ENCODE data around the gene CELF2.

The CELF2 gene

DNA sequence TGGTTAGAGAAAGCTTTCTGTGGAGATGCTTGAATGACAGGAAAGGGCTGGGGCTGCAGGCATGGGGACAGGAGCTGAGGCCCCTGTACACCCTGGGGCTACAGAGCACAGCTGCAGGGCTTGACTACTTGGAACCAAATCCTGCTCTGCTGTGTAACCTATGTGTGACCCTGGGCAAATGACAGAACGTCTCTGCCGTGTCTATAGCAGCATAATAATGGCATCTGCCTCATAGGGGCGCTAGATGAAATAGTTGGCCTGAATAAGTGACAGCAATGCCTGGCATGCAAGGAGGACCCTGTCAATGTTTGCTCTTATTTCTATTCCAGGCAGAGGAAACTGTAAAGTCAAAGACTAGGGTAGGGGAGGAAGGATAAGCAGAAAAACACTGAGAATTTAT lies 339.8 kb downstream of the CELF2 start:
- Histone ChIP-seq H3K4me2 (ENCODE audit: low read depth, low read length, poor library complexity, severe bottlenecking) (no peak overlapping the region), H3K27me3 (ENCODE audit: low read length) (no peaks in the 10 kb centered on the region), H3K9ac (ENCODE audit: low read length) (no peak overlapping the region), H4K20me1 (ENCODE audit: low read depth, low read length) (no peaks in the 10 kb centered on the region), H3K9me2 (replicated peaks; ENCODE audit: insufficient read depth, low read length) (no peaks in the 10 kb centered on the region), H3F3A (ENCODE audit: insufficient read depth) (no peaks in the 10 kb centered on the region), H3K27ac (ENCODE audit: low read depth, low read length) (no peak overlapping the region), H3K9me3 (ENCODE audit: insufficient read depth, low read length) (no peaks in the 10 kb centered on the region; the same call in 1 of the 2 replicates), H3K36me3 (ENCODE audit: low read length) (no peaks in the 10 kb centered on the region), H3K4me3 (ENCODE audit: insufficient read depth, low read length, poor library complexity, severe bottlenecking) (no peak overlapping the region), H2AFZ (ENCODE audit: low read depth, low read length, severe bottlenecking) (no peak overlapping the region), H3K79me2 (ENCODE audit: insufficient read depth, low read length) (no peaks in the 10 kb centered on the region)
- no peak for TF ChIP-seq EZH2phosphoT487 (conservative IDR thresholded peaks at IDR 0.05; ENCODE audit: low read length)
- TF ChIP-seq, protein P1, sequence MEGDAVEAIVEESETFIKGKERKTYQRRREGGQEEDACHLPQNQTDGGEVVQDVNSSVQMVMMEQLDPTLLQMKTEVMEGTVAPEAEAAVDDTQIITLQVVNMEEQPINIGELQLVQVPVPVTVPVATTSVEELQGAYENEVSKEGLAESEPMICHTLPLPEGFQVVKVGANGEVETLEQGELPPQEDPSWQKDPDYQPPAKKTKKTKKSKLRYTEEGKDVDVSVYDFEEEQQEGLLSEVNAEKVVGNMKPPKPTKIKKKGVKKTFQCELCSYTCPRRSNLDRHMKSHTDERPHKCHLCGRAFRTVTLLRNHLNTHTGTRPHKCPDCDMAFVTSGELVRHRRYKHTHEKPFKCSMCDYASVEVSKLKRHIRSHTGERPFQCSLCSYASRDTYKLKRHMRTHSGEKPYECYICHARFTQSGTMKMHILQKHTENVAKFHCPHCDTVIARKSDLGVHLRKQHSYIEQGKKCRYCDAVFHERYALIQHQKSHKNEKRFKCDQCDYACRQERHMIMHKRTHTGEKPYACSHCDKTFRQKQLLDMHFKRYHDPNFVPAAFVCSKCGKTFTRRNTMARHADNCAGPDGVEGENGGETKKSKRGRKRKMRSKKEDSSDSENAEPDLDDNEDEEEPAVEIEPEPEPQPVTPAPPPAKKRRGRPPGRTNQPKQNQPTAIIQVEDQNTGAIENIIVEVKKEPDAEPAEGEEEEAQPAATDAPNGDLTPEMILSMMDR (IDR thresholded peaks at IDR 0.05; ENCODE audit: insufficient read depth, low read length, poor library complexity, severe bottlenecking), result no peak

DNA sequence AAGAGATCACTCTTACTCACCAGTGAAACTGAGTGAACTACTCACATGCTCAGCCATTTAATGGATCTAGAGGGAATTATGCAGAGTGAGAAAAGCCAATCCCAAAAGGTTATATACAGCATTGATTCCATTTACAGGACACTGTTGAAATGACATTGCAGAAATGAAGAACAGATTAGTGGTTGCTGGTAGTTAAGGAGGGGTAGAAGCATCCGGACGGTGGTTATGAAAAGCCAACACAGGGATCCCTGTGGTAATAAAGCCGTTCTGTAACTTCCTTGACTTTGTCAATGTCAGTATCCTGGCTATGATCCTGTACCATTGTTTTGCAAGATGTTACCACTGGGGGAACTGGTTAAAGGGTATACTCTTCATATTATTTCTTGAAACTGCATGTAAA lies 340.3 kb downstream of the CELF2 start:
- no peak overlapping the region for H2AFZ ChIP-seq (ENCODE audit: low read depth, low read length, severe bottlenecking)
- no peaks in the 10 kb centered on the region for H3K36me3 ChIP-seq (ENCODE audit: low read length)
- H3K27me3 ChIP-seq (ENCODE audit: low read length), result no peaks in the 10 kb centered on the region
- no peak overlapping the region for H3K4me3 ChIP-seq (ENCODE audit: insufficient read depth, low read length, poor library complexity, severe bottlenecking)
- no peak overlapping the region for H3K27ac ChIP-seq (ENCODE audit: low read depth, low read length)
- H3K9me2 ChIP-seq (replicated peaks; ENCODE audit: insufficient read depth, low read length), result no peaks in the 10 kb centered on the region
- no peak overlapping the region for H3K9ac ChIP-seq (ENCODE audit: low read length)
- H3F3A ChIP-seq (ENCODE audit: insufficient read depth), result no peaks in the 10 kb centered on the region
- no peaks in the 10 kb centered on the region; the same call in 1 of the 2 replicates for H3K9me3 ChIP-seq (ENCODE audit: insufficient read depth, low read length)
- no peaks in the 10 kb centered on the region for H3K79me2 ChIP-seq (ENCODE audit: insufficient read depth, low read length)
- no peaks in the 10 kb centered on the region for H4K20me1 ChIP-seq (ENCODE audit: low read depth, low read length)
- TF ChIP-seq, protein P1 (IDR thresholded peaks at IDR 0.05; ENCODE audit: insufficient read depth, low read length, poor library complexity, severe bottlenecking), result no peak
- TF ChIP-seq EZH2phosphoT487 (conservative IDR thresholded peaks at IDR 0.05; ENCODE audit: low read length), result no peak
- H3K4me2 ChIP-seq (ENCODE audit: low read depth, low read length, poor library complexity, severe bottlenecking), result no peak overlapping the region

DNA sequence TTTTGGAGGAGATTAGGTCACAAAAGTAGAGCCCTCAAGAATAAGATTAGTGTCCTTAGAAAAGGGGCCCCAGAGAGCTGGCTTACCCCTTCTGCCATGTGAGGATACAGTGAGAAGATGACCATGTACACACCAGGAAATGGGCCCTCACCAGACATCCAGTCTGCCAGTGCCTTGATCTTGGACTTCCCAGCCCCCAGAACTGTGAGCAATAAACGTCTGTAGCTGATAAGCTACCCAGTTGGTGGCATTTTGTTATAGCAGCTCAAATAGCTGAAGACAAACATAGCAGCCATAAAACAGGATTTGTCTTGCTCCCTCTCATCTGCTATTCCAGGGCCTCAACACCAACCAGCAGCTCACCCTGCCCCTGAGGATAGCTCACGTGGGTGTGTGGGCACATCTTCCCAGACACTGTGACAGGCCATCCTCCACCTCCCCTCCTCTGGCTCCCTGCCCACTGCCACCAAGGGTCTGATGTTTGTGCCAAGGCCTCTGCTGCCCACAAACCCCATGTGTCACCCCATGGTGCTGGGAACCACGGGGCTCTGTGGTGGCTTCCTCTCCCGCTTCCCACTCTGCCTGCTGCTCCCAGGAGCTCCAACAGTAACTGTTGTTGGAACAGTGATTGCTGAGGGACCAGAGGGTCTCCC lies 341.4 kb downstream of the CELF2 start:
- Histone ChIP-seq H3K4me2 (ENCODE audit: low read depth, low read length, poor library complexity, severe bottlenecking) (no peak overlapping the region), H3K79me2 (ENCODE audit: insufficient read depth, low read length) (no peaks in the 10 kb centered on the region), H3K27me3 (ENCODE audit: low read length) (no peaks in the 10 kb centered on the region), H3K4me3 (ENCODE audit: insufficient read depth, low read length, poor library complexity, severe bottlenecking) (no peak overlapping the region), H3K27ac (ENCODE audit: low read depth, low read length) (no peak overlapping the region), H3F3A (ENCODE audit: insufficient read depth) (no peaks in the 10 kb centered on the region), H2AFZ (ENCODE audit: low read depth, low read length, severe bottlenecking) (no peak overlapping the region), H3K36me3 (ENCODE audit: low read length) (no peaks in the 10 kb centered on the region), H3K9me2 (replicated peaks; ENCODE audit: insufficient read depth, low read length) (no peaks in the 10 kb centered on the region), H3K9ac (ENCODE audit: low read length) (no peak overlapping the region), H4K20me1 (ENCODE audit: low read depth, low read length) (no peaks in the 10 kb centered on the region), H3K9me3 (ENCODE audit: insufficient read depth, low read length) (no peaks in the 10 kb centered on the region; the same call in 1 of the 2 replicates)
- TF ChIP-seq, protein P1 (IDR thresholded peaks at IDR 0.05; ENCODE audit: insufficient read depth, low read length, poor library complexity, severe bottlenecking), result no peak
- TF ChIP-seq EZH2phosphoT487 (conservative IDR thresholded peaks at IDR 0.05; ENCODE audit: low read length), result no peak

Measured in SU-DHL-6 (cell line).